GM10248 (cell line): Measurements from ENCODE around the gene NLK.

Source experiments
- CTCF ChIA-PET: fragments of 300-600 bp; sonication (Branson Sonifier 250); formaldehyde crosslinking; extraction: SDS; loops from one replicate; lab custom pipeline; 2021; ENCODE audit warnings: antibody characterized with exemption; lab: Yijun Ruan, JAX
- POLR2A ChIA-PET: fragments of 350-650 bp; sonication (Branson Sonifier 250); formaldehyde crosslinking; extraction: SDS; loops from one replicate; lab custom pipeline; 2020; ENCODE audit warnings: antibody characterized with exemption; lab: Yijun Ruan, JAX
- DNase-seq: peaks from one replicate; pipeline ENCODE4 v3.0.0; 2012; ENCODE audit errors: extremely low spot score
- CTCF ChIP-seq: IDR thresholded peaks from 2 replicates; pipeline ENCODE4 v1.5.1; 2012; ENCODE audit warnings: mild to moderate bottlenecking, low read depth; ENCODE audit errors: extremely low read depth, missing control alignments, control extremely low read depth

The NLK gene

GRCh38 chr17:28112181-28112580, 69.7 kb downstream of the NLK start:
- ChIA-PET POLR2A (interaction anchor here (0.6 kb wide), 1 partner anchor 20 kb away, joined by 3 read pairs; no protein-coding TSS in a partner anchor), CTCF (interaction anchor here (1.0 to 2.0 kb wide), 7 partner anchors 12 to 139 kb away, joined by 3 to 5 read pairs (median 4); no protein-coding TSS in a partner anchor)
- TF ChIP-seq CTCF: no peak
- DNase-seq: no peak

GRCh38 chr17:28112606-28113005, 70.1 kb downstream of the NLK start:
- no peak for DNase-seq
- ChIA-PET POLR2A (no interaction called here), CTCF (interaction anchor here (1.0 to 2.0 kb wide), 6 partner anchors 18 to 139 kb away, joined by 3 to 5 read pairs (median 4); no protein-coding TSS in a partner anchor)
- no peak for TF ChIP-seq CTCF

GRCh38 chr17:28113269-28113668, 70.8 kb downstream of the NLK start:
- ChIA-PET POLR2A (no interaction called here), CTCF (interaction anchor here (1.2 to 2.0 kb wide), 3 partner anchors 17 to 33 kb away, joined by 4 to 5 read pairs (median 4); no protein-coding TSS in a partner anchor)
- no peak for DNase-seq
- no peak for TF ChIP-seq CTCF

- POLR2A ChIA-PET: no interaction called here
- CTCF ChIA-PET: interaction anchor here (1.3 to 1.7 kb wide), 3 partner anchors 11 to 31 kb away, joined by 3 to 6 read pairs (median 3); no protein-coding TSS in a partner anchor
Observed at GRCh38 chr17:28115046-28115445, 72.6 kb downstream of the NLK start.

GRCh38 chr17:28117304-28117703, 74.8 kb downstream of the NLK start:
- no peak for DNase-seq
- CTCF ChIA-PET: interaction anchor here (0.9 kb wide), 1 partner anchor 8 kb away, joined by 3 read pairs; no protein-coding TSS in a partner anchor
- no peak for TF ChIP-seq CTCF
- POLR2A ChIA-PET: no interaction called here

More at GRCh38 chr17:28115046-28115445, 72.6 kb downstream of the NLK start:
- no peak for DNase-seq
- no peak for TF ChIP-seq CTCF

- ChIA-PET CTCF (no interaction called here), POLR2A (no interaction called here)
- no peak for TF ChIP-seq CTCF
- no peak for DNase-seq
Observed at GRCh38 chr17:28118362-28118761, 75.9 kb downstream of the NLK start.
